NT2/D1 (cell line): Measurements from ENCODE around the gene GAS6.

Experiments
- SUZ12 ChIP-seq: IDR thresholded peaks from 2 replicates; pipeline ENCODE4 v1.6.1; 2011; ENCODE audit not compliant: insufficient read length, insufficient read depth; ENCODE audit errors: extremely low read depth
- ZNF274 ChIP-seq: IDR thresholded peaks from 2 replicates; pipeline ENCODE4 v1.6.1; 2011; ENCODE audit warnings: mild to moderate bottlenecking, low read depth, low read length

- TF ChIP-seq ZNF274, result no peak
- TF ChIP-seq SUZ12, result no peak
Measured at GRCh38 chr13:113810640-113811039, 53.2 kb downstream of the GAS6 start.
